Peyer's patch (tissue), 4 donors: ENCODE data around the gene SMYD3. TPM values are rescaled to one million over a fixed set of nuclear protein-coding genes. Genes with fewer than 3 reads are reported as not detected.

Experiments used
- DNase-seq, 3 donors: peaks; one replicate each; pipeline ENCODE4 v3.0.0-alpha.2; 2017 to 2019
- H3K27ac ChIP-seq, 4 donors: fragments of 200-600 bp; sonication (generic); one replicate each; pipeline ENCODE4 v1.5.1; 2016 to 2019
- H3K27me3 ChIP-seq, 2 donors: fragments of 200-600 bp; sonication (generic); one replicate each; pipeline ENCODE4 v1.5.1; 2019
- H3K36me3 ChIP-seq, 3 donors: fragments of 200-600 bp; sonication (generic); one replicate each; pipeline ENCODE4 v1.5.1; 2016 to 2019
- H3K4me1 ChIP-seq, 4 donors: fragments of 200-600 bp; sonication (generic); one replicate each; pipeline ENCODE4 v1.5.1; 2016 to 2019
- H3K4me3 ChIP-seq, 4 donors: fragments of 200-600 bp; sonication (generic); 1 replicate in 3 of 4; 2 replicates in 1 of 4; pipeline ENCODE4 v1.5.1; 2016 to 2019; ENCODE audit warnings: mild to moderate bottlenecking in 1 of 4
- H3K9me3 ChIP-seq, 4 donors: fragments of 200-600 bp; sonication (generic); one replicate each; pipeline ENCODE4 v1.5.1; 2016 to 2019; ENCODE audit warnings: mild to moderate bottlenecking in 1 of 4
- CTCF ChIP-seq, 6 experiments: fragments of 450-650 bp in 4 of 6; fragments of 200-600 bp in 2 of 6; sonication (generic) in 1 of 6; IDR thresholded peaks; one replicate each; pipeline ENCODE4 v1.5.1; 2017 to 2019; ENCODE audit warnings: antibody characterized with exemption in 6 of 6, mild to moderate bottlenecking in 3 of 6, moderate library complexity in 1 of 6
- POLR2A ChIP-seq, 2 donors: fragments of 450-650 bp; IDR thresholded peaks; one replicate each; pipeline ENCODE4 v1.5.1; 2017; ENCODE audit warnings: antibody characterized with exemption in 2 of 2, mild to moderate bottlenecking in 2 of 2, moderate library complexity in 2 of 2
- total RNA-seq, 4 donors: library from RNA; depleted of rRNA; stranded (reverse); fragments of >200 nt; gene quantifications; one replicate each; pipeline ENCODE4 v1.1.0, GENCODE V29; 2016

Gene SMYD3
- total RNA-seq, 4 donors from 2014 or later: 19.8 to 55.3 (median 26.9) TPM

GRCh38 chr1:246318036-246318359 is 189.1 kb downstream of the SMYD3 start:
- Histone ChIP-seq H3K9me3 (no peaks in the 10 kb centered on the region), H3K36me3 (no peaks in the 10 kb centered on the region), H3K4me1 (no peaks in the 10 kb centered on the region), H3K27ac (no peak overlapping the region), H3K4me3 (no peak overlapping the region), H3K27me3 (no peaks in the 10 kb centered on the region)
- no peak for DNase-seq
- no peak for TF ChIP-seq CTCF (IDR thresholded peaks at IDR 0.05)
- no peak for TF ChIP-seq POLR2A (IDR thresholded peaks at IDR 0.05)

GRCh38 chr1:246317332-246318035 is 189.6 kb downstream of the SMYD3 start:
- no peak for TF ChIP-seq CTCF (IDR thresholded peaks at IDR 0.05)
- TF ChIP-seq POLR2A (IDR thresholded peaks at IDR 0.05): no peak
- Histone ChIP-seq H3K9me3 (no peaks in the 10 kb centered on the region), H3K27me3 (no peaks in the 10 kb centered on the region), H3K4me3 (no peak overlapping the region), H3K27ac (no peak overlapping the region), H3K36me3 (no peaks in the 10 kb centered on the region), H3K4me1 (no peaks in the 10 kb centered on the region)
- no peak for DNase-seq

GRCh38 chr1:246311461-246311860 is 195.6 kb downstream of the SMYD3 start:
- Histone ChIP-seq H3K36me3 (no peaks in the 10 kb centered on the region), H3K9me3 (no peaks in the 10 kb centered on the region), H3K4me1 (no peaks in the 10 kb centered on the region), H3K27ac (no peak overlapping the region), H3K27me3 (no peaks in the 10 kb centered on the region), H3K4me3 (no peak overlapping the region)
- no peak for DNase-seq
- TF ChIP-seq CTCF (IDR thresholded peaks at IDR 0.05) (no peak), POLR2A (IDR thresholded peaks at IDR 0.05) (no peak)

- TF ChIP-seq CTCF (IDR thresholded peaks at IDR 0.05) (no peak), POLR2A (IDR thresholded peaks at IDR 0.05) (no peak)
- Histone ChIP-seq H3K4me3 (no peak overlapping the region), H3K27ac (no peak overlapping the region), H3K9me3 (no peaks in the 10 kb centered on the region), H3K27me3 (no peaks in the 10 kb centered on the region), H3K36me3 (no peaks in the 10 kb centered on the region), H3K4me1 (no peaks in the 10 kb centered on the region)
- no peak for DNase-seq
These were observed 197.7 kb downstream of the SMYD3 start for GRCh38 chr1:246309247-246309884.

GRCh38 chr1:246308533-246309075 is 198.5 kb downstream of the SMYD3 start:
- Histone ChIP-seq H3K4me3 (no peak overlapping the region), H3K27me3 (no peaks in the 10 kb centered on the region), H3K27ac (no peak overlapping the region), H3K36me3 (no peaks in the 10 kb centered on the region), H3K9me3 (no peaks in the 10 kb centered on the region), H3K4me1 (no peaks in the 10 kb centered on the region)
- TF ChIP-seq POLR2A (IDR thresholded peaks at IDR 0.05) (no peak), CTCF (IDR thresholded peaks at IDR 0.05) (no peak)
- DNase-seq: no peak
